DMS153 treated with DMSO at 0.1 percent for 48 hours (cell line): ENCODE data around the gene LENG8.
"Not testable (repeated sequence)": the region's sequence is repeated elsewhere in the genome, so short reads cannot be mapped to it uniquely, and the experiment has no call there.

Source experiments
- DNase-seq: peaks from one replicate; lab custom pipeline; 2025; ENCODE audit not compliant: unreplicated experiment; lab: John Stamatoyannopoulos, UW

LENG8 gene

DNA sequence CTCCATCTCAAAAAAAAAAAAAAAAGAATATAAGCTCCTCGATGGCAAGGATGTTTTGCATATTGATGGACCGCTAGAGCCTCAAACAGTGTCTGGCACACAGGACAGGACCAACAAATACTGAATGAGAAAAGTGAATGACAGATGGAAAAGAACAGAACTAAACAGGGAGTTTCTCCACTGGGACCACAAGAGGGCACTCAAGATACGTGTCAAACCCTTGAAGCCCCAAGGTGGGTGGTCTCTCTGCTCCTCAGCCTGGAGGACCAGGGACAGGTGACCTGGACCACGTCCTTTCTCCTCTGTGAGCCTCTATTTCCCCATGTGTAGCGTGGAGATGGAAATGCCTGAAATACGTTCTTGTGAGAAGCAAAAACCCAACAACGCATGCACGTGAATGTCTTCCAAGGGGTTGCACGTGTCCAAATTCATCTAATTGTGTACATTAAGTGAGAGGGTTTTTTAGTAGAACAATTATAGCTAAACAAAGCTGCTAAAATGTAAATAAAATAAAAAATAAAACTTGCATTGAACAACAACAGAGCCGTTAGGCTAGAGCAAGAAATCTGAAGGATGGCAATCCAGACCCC, 29.8 kb downstream of the LENG8 start:
- peak; percentile 41 for DNase-seq

DNA sequence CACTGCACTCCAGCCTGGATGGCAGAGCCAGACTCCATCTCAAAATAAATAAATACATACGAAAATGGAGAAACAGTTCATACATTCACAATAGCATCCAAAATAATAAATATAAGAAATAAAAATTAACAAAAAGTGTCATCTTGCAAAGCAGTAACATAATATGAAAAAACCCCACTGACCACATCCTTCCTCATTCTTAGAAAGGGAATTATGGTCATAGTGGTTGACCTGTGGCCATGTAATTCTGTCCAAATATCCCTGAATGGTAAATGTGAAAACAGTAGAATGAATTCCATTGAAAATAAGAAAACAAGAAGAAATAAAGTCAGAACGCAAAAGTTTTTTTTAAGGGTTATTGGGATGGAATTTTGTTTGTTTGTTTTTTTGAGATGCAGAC, 31.1 kb downstream of the LENG8 start:
- DNase-seq = no peak

DNA sequence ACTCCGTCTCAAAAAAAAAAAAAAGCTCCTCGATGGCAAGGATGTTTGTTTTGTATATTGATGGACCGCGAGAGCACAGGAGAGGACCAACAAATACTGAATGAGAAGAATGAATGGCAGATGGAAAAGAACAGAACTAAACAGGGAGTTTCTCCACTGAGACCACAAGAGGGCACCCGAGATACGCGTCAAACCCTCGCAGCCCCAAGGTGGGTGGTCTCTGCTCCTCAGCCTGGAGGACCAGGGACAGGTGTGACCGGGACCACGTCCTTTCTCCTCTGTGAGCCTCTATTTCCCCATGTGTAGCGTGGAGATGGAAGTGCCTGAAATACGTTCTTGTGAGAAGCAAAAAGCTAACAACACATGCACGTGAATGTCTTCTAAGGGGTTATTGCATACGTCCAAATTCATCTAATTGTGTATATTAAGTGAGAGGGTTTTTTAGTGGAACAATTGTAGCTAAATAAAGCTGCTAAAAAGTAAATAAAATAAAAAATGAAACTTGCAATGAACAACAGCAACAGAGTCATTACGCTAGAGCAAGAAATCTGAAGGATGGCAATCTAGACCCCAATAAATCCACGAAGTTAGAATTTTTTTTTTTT, 32.4 kb downstream of the LENG8 start:
- DNase-seq = peak; percentile 49

DNA sequence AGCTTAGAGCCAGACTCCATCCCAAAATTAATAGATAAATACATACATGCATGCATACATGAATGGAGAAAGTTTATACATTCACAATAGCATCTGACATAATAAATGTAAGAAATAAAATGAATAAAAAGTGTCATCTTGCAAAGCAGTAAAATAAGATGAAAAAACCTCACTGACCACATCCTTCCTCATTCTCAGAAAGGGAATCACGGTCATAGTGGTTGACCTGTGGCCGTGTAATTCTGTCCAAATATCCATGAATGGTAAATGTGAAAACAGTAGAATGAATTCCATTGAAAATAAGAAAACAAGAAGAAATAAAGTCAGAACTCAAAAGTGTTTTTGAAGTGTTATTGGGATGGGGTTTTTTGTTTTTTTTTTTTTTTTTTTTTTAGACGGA, 33.9 kb downstream of the LENG8 start:
- no peak for DNase-seq

DNA sequence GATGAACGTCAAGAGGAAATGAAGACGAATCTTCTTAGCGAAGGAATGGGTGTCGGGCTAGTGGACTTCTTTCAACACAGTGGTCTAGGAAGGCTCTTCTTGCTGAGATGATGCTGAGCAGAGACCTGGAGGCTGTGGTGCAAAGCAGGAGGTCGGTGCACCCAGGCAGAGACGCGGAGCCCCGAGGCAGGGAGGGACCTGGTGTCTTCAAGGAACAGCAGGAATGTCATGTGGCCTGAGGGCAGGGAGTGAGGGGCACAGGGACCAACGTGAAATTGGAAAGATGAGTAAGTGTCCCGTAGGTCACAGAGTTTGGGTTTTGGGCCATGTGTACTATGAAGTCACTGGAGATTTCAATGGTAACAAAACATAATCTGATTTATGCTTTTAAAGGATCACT, 35.5 kb downstream of the LENG8 start:
- no peak for DNase-seq

DNA sequence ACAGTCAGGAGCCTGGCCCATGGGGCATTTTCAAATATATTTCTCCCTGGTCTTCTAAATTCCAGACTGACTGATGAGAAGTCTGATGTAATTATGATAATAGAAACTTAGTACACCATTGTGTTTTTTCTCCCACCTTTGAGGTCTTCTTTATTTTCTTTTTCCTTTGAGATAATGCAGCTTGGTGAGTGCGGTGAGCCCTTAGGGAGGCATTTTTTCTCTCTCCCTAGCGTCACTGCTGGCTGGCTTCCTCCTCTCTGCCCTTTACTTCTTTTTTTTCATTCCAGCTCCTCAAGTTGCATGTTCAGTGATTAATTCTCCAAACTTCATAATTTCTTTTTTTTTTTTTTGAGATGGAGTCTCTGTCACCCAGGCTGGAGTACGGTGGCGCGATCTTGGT, 36.9 kb downstream of the LENG8 start:
- no peak for DNase-seq

DNA sequence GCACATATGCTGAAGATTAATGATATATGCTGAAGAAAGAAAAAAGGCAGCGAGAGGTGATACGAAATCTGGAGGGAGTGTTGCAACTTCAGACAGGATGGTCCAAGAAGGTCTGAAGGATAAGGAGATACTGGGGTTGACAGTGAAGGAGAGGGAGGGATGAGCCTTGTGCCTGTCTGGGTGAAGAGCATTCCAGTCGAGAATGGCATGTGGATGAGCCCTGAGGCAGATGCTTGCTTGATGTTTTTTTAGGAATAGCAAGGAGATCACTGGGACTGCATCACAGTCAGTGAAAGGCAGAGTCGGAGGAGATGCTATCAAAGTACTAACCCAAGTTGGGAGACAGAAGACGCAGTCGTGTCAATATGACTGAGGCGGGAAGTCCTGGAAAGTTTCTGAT, 40.3 kb downstream of the LENG8 start:
- DNase-seq = no peak

DNA sequence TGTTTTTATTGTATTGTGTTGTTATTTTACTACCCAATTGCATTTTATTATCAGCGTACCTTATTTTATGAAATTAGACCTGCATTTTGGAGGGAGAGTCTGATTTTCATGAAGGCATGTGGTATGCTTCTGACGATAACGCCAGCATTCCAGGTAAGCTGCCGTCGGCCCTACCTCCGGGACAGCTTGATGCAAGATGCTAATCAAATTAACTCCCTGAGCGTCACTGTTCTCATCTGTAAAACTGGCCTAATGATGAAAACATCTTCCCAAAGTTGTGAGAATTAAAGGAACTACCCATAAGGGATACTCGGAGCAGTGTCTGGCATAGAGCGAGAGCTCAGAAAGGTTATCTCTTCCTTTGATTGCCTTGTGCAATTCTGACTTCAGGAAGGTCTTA, 40.8 kb downstream of the LENG8 start:
- no peak for DNase-seq

DNA sequence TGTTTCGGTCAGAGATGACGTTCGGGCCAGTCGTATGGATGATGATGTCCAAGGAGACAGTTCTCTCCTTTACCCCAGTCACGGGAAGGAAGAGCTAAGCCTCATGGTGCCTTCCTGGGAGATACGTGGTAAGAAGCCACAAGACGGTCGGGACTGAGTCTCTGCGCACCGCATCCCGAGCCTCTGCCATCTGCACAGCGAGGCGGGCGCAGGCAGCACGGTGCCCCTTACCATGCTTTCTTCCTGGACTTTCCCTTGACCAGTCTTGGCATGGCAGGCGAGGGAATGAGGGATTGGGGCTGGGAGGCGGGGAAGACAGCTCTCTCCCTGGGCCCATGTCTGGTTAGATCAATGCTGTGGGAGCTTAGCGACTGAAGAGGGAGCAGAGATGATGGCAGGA, 43.6 kb downstream of the LENG8 start:
- no peak for DNase-seq

DNA sequence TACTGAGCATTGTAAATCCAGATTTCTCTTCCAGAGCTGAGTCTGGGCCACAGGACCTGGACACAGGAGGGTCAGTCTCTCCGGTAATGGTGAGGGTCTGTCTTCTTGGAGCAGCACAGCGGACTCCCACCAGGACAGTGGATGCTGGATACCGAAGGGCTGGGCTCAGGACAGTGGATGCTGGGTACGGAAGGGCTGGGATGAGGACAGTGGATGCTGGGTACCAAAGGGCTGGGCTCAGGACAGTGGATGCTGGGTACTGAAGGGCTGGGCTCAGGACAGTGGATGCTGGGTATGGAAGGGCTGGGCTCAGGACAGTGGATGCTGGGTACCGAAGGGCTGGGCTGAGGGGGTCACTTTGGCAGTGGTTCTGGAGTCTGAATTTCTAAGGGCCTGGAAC, 44.1 kb downstream of the LENG8 start:
- DNase-seq = not testable (repeated sequence)

DNA sequence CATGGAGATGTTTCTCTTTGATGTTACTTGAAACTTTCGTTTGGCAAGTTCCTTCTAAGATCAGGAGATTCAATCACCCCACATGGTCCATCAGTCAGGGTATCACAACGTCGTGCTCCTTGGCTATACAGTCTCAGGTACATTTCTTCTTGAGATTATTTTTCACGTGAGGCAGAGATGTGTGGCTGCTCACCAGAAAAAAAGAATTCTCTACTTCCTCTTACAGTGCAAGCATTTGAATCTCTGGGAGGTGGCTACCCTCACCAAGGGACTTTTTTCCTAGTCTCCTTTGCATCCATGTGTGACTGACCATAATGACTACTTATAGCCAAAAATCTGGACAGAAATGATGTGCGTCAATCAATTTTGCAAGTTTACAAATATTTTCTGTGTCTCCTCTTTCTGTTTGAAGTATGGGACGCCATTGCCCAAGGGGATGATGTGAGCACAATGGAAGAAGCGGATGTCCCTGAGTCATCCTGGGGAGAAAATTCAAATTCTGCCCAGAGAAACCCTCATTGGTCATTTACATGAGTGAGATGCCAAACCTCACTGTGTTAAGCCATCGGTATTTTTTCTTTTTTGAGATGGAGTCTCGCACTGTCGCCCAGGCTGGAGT, 45.1 kb downstream of the LENG8 start:
- no peak for DNase-seq

DNA sequence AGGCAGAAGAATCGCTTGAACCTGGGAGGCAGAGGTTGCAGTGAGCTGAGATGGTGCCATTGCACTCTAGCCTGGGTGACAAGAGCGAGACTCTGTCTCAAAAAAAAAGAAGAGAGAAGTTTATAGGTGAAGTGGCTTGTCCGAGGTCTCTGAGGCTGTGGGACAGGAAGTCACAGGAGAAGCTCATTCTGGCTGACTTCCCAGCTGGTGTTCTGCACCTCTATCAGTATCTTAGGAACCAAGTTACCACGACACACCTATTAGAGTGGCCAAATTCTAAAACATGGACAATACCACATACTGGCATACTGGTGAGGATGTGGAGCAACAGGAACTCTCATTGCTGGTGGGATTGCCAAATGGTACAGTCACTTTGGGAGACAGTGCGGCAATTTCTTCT, 46.3 kb downstream of the LENG8 start:
- DNase-seq = not testable (repeated sequence)

DNA sequence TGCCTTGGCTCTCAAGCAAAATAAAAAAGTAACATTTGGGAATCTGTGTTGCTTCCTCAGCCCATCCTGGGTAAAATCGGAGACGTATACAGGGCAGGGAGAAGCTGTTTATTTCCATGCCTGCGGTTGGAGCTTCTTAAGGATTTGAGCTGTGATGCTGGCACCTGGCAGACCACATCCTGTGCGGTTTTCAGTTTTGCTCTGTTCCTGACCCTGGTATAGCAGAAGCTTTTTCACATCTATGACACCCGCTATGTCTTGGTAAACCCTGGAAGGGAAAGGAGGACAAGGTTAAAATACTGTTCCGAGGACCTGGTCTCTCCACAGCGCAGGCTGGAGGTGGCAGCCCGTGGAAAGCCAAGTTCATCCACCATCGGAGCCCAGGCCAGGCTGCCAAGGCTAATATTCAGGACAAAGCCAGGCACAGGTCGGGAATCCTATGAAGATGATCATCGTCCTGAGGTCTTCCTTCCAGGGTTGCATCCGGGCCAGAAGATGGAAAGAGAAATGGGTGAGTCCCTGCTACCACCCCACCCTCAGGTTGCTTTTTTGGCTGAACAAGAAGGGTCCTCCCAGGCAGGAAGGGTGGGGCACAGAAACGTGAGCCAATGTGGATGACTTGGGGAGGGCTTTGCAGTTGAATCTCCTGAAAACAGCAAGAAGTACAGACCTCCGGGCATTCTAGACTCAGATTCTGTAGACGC, 48.9 kb downstream of the LENG8 start:
- not testable (repeated sequence) for DNase-seq

DNA sequence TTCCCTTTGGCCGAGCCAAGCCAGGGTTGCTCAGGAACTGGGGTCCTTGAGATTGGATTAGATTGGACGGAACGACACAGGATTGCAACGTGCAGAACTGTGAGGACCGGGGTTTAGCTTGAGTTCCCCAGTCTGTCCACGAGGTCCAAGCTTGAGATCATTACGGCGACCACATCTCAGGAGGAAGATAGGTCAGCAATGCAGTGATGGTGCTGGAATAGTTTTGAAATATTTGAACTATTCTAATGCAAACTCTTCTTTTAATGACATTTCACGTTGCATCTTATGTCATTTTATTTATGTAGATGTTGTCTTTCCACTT, 49.4 kb downstream of the LENG8 start:
- not testable (repeated sequence) for DNase-seq

DNA sequence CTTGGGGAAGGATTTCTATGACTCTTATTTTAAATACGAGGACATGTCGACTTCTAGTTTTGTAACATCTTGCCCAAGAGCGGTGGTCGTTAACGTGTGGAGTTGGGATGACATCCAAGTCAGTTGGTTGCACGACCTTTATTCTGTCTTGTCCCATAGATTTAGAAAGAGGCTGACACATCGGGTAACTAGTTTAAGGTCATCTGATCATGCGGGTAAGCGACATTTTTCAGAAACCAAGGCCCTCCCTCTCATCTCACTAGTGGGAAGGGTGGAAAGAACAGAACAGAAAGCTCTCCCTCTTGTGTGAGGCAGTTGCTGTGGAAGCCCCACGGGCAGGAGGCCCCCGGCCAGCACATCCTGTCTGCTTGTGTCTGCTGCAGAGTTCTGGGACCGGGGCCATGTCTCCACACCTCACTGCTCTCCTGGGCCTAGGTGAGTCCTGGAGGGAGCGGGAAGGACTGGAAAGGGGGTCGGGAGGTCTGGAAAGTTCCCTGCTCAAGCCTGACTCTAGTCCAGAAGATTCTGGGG, 53.6 kb downstream of the LENG8 start, which contains the start of gene LAIR2:
TSS of gene LAIR2 (plus strand) at position 314 of the 531 bp plus-strand sequence. CDS start at position 402, 88 bp downstream.
- DNase-seq = no peak

DNA sequence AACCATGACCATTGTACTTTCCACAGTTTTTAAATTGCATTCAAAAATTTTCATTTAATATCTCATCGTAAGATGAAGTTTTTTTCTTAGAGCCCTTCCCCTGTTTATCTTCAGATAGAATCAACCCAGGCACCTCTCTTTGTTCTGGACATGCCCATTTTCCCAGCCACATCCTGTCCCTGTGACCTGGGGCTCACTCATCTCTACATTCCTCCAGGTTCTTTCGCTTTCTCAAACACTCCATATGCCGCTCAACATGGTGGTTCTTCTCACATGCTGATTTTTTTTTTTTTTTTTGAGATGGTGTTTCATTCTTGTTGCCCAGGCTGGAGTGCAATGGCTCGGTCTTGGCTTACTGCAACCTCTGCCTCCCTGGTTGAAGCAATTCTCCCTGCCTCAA, 56.5 kb downstream of the LENG8 start:
- DNase-seq = not testable (repeated sequence)

DNA sequence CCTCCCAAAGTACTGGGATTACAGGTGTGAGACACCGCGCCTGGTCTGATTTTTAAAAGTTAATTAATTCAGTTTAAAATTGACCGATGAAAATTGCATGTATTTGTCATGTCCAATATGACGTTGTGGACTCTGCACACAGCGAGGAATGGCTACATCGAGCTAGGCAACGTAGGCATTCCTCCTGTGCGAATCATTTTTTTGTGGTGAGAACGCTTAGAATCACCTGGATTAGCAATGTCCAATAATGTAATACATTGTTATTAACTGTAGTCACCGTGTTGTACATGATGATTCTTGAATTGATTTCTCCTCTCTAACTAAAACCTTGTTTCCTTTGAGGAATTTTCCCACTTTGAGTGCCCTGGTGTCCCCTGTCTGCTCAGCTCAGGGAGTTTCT, 57.1 kb downstream of the LENG8 start:
- DNase-seq = no peak

DNA sequence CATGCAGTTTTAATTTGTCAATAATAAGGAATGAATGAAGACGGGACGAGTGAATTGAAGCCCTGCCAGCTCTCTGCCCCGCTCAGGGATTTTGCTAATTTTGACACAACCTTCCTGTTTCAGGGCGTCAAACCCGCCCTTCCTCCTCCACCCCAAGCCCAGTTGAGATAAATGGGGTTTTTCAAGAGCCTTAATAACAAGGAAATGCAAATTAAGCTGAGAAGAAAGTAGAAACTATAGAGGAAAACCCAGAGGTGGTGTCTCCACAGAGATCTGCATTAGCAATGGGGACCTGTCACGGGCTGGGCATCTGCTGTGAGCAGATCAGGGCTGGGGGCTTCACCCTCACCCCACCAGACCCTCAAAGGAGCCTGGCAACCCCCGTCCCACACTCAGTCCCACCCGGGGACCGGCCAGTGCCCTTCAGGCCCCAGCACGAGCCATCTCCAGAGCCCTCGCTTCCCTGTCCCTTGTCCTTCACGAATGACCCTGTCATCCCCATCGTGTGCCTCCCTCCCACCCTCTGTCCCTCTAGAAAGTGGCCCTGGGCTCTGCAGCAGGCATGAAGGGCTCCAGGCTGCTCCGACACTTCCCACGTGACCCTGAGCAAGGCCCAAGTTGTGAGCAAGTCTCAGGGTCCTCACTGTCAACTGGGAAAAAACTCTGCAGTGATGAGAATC, 58.2 kb downstream of the LENG8 start:
- not testable (repeated sequence) for DNase-seq

DNA sequence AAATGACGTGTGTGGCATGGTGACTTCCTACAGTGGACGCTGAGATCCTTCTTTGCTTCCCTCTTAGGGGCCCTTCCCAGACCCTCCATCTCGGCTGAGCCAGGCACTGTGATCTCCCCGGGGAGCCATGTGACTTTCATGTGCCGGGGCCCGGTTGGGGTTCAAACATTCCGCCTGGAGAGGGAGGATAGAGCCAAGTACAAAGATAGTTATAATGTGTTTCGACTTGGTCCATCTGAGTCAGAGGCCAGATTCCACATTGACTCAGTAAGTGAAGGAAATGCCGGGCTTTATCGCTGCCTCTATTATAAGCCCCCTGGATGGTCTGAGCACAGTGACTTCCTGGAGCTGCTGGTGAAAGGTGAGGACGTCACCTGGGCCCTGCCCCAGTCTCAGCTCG, 58.8 kb downstream of the LENG8 start:
- DNase-seq = no peak

DNA sequence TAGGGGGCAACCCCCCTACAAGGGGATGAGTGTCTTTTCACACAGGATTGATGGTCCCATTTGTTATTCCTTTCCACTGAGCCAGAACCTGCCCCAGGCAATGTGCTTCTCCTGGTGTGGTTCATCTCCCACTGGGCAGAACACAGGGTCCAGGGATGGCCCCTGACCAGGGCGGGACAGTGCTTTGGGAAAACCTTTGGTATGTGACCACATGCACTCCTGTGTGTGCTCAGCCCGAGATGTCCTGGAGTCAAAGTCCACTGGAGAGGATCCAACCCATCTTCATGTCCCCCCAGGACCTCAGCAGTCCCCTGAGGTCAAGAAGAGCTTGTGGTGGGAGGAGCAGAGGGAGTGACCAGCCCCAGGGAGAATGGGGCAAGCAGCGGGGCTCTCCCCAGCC, 59.5 kb downstream of the LENG8 start:
- DNase-seq = not testable (repeated sequence)

DNA sequence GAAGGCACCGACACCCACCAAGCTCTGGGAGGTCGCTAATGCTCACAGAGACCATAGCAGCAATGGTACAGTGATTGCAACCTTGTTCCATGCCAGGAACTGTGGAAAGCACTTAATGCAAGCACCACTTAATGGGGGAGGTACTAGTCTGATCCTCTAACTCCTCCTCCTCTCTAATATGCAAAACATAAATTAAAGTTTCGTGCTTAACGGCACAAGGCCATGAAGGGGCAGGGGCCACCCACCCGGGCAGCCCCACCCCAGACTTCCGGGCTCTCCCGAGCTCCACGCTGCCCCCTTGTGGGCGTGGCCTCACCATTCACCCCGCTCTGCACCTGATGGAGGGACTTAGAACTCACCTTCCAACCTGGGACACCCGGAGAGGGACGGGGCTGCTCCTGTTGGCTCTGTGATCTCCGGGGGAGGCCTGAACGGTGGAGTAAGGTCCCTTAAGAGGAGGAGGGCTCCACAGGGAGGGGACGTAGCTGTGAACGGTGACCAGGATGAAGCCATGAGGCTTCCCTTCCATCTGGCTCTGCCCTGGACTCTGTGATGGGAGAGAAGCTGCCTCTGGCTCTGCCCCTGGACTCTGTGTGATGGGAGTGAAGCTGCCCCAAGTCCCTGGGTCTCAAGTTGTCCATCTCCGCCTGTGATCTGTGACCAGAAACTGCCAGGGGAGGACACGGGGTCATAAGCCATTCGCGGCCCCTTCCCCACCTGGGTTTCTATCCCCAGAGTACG, 60.4 kb downstream of the LENG8 start:
- DNase-seq = not testable (repeated sequence)
